Measurements from ENCODE around the gene LRRC75A.

LRRC75A gene

DNA sequence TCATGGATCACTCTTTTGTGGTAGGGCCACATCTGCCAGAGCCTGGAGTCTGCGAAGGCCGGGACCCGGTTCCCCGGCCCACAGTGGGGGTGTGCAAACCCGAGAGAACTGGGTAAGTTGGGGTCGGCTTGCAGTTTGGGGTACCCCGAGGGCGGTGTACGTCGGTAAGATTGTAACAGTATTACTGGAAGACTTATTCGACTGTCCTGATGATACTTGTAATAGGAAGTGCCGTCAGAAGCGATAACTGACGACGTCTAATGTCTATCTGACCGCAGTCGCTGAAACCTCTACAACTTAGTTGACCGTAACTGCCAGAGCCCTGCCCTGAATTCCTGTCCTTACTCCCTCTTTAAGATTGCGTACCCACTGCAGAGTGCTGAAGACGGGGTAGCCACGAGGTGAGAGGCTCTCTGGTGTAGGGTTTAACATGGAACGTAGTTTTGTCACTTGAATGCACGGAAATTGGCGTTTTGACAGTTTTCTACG lies 52.6 kb downstream of the LRRC75A start:
- peak; percentile 52 for DNase-seq (ENCODE audit: low read depth)
- peak overlapping the region; percentile 69 for H3K4me3 ChIP-seq (ENCODE audit: low read depth, low read length)
- TF ChIP-seq, protein P1, sequence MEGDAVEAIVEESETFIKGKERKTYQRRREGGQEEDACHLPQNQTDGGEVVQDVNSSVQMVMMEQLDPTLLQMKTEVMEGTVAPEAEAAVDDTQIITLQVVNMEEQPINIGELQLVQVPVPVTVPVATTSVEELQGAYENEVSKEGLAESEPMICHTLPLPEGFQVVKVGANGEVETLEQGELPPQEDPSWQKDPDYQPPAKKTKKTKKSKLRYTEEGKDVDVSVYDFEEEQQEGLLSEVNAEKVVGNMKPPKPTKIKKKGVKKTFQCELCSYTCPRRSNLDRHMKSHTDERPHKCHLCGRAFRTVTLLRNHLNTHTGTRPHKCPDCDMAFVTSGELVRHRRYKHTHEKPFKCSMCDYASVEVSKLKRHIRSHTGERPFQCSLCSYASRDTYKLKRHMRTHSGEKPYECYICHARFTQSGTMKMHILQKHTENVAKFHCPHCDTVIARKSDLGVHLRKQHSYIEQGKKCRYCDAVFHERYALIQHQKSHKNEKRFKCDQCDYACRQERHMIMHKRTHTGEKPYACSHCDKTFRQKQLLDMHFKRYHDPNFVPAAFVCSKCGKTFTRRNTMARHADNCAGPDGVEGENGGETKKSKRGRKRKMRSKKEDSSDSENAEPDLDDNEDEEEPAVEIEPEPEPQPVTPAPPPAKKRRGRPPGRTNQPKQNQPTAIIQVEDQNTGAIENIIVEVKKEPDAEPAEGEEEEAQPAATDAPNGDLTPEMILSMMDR (IDR thresholded peaks at IDR 0.05; ENCODE audit: low read depth, low read length): no peak
- no peak for TF ChIP-seq POLR2A (IDR thresholded peaks at IDR 0.05; ENCODE audit: extremely low read depth, insufficient read length)

DNA sequence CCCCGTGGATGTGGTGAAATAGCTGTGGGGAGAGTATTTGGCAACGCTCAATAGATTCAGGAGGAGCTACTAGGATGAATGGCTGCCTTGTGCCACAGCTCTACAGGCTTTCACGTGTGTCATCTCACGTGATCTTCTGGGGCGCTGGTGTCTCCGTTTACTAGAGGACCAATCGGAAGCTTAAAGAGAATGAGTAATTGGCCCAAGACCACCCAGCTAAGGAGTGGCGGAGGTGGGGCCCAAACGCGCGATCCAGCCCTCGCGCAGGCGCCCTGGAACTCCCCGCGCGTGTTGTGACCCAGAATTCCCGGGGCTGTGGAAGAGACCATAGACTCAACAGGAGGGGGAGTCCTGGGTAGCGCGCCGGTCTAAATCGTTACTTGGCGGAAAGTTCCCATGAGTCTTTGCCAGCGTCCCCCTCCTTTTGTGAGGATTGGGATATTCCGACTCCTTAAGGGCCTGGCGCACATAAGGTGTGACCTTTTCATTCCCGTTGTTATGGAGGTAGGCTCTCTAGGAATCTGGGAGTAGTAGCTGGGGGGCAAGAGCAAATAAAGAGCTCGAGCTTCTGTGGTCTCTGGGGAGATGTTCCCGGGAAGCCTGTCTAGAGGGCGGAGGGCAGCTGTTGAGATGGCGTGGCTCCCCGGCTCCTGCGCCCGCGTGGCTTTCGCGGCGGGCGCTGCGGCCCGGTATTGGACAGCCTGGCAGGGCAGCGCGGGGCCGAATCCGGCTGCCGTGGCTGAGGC lies 53.3 kb downstream of the LRRC75A start:
- H3K4me3 ChIP-seq (ENCODE audit: low read depth, low read length): peak overlapping the region; percentile 69
- peak; percentile 100 for DNase-seq (ENCODE audit: low read depth)
- TF ChIP-seq POLR2A (IDR thresholded peaks at IDR 0.05; ENCODE audit: extremely low read depth, insufficient read length) (peak; percentile 93), MYC (IDR thresholded peaks at IDR 0.05; ENCODE audit: low read depth, low read length) (peak; percentile 95)
- TF ChIP-seq, protein P1 (IDR thresholded peaks at IDR 0.05; ENCODE audit: low read depth, low read length): no peak
- TF ChIP-seq, protein P2, sequence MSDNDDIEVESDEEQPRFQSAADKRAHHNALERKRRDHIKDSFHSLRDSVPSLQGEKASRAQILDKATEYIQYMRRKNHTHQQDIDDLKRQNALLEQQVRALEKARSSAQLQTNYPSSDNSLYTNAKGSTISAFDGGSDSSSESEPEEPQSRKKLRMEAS (IDR thresholded peaks at IDR 0.05; ENCODE audit: low read depth, low read length): peak; percentile 95

DNA sequence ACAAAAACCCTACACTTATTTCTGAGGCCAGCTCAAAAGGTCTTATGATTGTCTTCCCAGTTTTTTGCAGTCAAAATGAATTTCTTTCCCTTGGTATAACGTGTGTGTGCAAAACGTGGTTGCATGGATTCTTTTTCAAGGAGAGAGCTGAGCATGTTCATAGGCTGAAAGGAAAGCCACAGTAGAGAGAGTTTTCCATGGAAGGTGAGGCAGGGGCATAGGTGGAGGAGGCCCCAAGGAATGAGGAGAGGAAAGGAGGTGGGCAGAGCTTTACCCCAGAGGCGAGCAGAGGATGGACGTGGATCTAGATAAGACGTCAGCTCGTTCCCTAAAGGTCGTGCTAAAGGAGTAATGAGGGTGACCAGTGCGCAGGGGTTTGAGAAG lies 53.8 kb downstream of the LRRC75A start:
- DNase-seq (ENCODE audit: low read depth): no peak
- TF ChIP-seq, protein P1 (IDR thresholded peaks at IDR 0.05; ENCODE audit: low read depth, low read length): no peak
- TF ChIP-seq MYC (IDR thresholded peaks at IDR 0.05; ENCODE audit: low read depth, low read length): no peak

DNA sequence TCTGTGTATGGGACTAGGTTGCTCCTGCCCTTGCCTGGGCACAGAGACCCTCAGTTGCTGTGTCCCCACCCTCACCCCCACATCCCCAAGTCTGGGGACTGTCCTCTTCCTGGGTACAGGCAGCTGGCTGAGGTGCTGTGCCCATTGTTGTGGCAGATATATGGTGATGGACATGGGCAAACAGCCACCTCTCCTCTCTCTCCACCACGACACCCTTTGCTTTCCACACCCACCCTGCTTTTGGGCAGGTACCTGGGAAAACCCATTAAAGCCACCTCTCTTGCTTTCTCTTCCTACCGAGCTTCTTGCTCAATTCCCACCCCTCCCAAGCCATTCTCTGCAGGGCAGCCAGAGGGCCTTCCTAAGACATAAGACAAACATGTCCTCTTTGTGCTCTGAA lies 54.9 kb downstream of the LRRC75A start:
- peak; percentile 50 for DNase-seq (ENCODE audit: low read depth)
- TF ChIP-seq MYC (IDR thresholded peaks at IDR 0.05; ENCODE audit: low read depth, low read length) (no peak), POLR2A (IDR thresholded peaks at IDR 0.05; ENCODE audit: extremely low read depth, insufficient read length) (no peak)
- TF ChIP-seq, protein P2 (IDR thresholded peaks at IDR 0.05; ENCODE audit: low read depth, low read length): no peak
- TF ChIP-seq, protein P1 (IDR thresholded peaks at IDR 0.05; ENCODE audit: low read depth, low read length): no peak
- no peak overlapping the region for H3K4me3 ChIP-seq (ENCODE audit: low read depth, low read length)

More for the DNA sequence above, 53.8 kb downstream of the LRRC75A start:
- H3K4me3 ChIP-seq (ENCODE audit: low read depth, low read length): peak overlapping the region; percentile 59

DNA sequence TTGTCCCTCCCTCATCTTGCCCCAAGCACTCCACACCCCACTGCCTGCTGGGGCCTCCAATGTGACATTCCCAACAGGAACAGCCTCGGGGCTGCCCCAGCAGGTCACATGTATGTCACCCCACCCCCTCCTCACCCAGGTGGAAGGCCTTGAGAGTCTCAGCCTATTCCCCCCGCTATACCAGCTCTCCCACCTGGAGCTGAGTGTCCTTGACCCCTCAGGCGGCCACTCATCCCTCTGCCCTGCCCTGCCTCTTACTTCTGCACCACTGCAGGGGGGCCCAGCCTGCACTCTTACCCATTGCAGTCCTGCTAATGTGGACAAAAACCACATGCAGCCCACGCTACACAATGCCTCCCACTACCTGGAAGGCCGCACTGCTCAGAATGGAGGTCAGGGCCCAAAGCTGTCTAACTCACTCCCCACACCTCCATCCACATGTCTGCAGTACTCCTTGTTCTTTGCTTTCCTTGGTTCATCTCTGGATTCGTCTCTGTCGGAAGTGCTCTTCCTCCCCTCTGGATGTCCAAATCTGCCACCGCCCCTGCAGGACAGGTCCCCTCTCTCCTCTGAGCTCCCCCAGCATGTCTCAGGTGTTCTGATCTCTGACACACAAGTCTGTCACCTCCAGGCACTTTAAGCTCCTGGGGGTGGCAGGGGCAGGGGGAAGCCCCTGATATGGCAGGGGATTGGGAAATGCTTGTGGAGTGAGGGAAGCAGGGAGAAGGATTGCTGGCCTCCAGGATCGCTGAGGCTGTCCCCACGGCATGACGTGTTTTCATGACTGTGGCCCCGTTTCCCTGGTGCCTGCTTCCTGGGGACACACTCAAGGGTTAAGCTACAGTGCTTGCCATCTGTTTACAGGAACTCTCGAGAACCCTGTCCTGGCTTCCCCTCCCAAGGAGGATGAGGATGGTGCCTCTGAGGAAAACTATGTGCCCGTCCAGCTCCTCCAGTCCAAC lies 55.8 kb downstream of the LRRC75A start:
- DNase-seq (ENCODE audit: low read depth): no peak
- no peak overlapping the region for H3K4me3 ChIP-seq (ENCODE audit: low read depth, low read length)
- TF ChIP-seq, protein P2 (IDR thresholded peaks at IDR 0.05; ENCODE audit: low read depth, low read length): no peak
- TF ChIP-seq MYC (IDR thresholded peaks at IDR 0.05; ENCODE audit: low read depth, low read length) (no peak), POLR2A (IDR thresholded peaks at IDR 0.05; ENCODE audit: extremely low read depth, insufficient read length) (no peak)
- TF ChIP-seq, protein P1 (IDR thresholded peaks at IDR 0.05; ENCODE audit: low read depth, low read length): no peak
